ENCODE measurements around the gene ERVV-1. TPM values are rescaled to one million over a fixed set of nuclear protein-coding genes. Genes with fewer than 3 reads are reported as not detected.

The ERVV-1 gene
- total and polyA plus RNA-seq, 8 donors, result not detected

DNA sequence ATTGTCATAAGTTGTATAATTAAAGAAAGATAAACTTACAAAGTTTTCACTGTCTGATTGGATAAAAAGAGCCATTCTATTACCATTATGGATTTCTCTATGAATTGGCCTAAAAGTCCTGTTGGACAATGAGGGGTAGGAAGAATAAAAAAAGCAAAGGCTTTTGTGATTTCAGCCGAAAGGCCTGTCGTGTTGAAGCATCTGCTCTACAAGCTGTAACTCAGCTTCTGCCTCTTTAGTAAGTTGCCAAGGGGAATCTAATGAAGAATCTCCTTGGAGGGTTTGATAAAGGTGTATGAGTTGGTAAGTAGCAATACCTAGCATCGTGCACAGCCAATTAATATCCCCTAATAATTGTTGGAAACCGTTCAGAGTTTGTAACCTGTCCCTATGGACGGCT lies 25.2 kb upstream of the ERVV-1 start:
- WGBS, 2 donors, result 79 to 89% methylated on average over 5 of the region's 5 CpGs
- ATAC-seq, result no peak
- Histone ChIP-seq H3K9me3 (no peaks in the 10 kb centered on the region), H3K4me1 (no peaks in the 10 kb centered on the region), H3K27me3 (no peaks in the 10 kb centered on the region), H3K36me3 (no peaks in the 10 kb centered on the region), H3K27ac (no peak overlapping the region), H3K4me3 (no peak overlapping the region)
- TF ChIP-seq, protein P1, sequence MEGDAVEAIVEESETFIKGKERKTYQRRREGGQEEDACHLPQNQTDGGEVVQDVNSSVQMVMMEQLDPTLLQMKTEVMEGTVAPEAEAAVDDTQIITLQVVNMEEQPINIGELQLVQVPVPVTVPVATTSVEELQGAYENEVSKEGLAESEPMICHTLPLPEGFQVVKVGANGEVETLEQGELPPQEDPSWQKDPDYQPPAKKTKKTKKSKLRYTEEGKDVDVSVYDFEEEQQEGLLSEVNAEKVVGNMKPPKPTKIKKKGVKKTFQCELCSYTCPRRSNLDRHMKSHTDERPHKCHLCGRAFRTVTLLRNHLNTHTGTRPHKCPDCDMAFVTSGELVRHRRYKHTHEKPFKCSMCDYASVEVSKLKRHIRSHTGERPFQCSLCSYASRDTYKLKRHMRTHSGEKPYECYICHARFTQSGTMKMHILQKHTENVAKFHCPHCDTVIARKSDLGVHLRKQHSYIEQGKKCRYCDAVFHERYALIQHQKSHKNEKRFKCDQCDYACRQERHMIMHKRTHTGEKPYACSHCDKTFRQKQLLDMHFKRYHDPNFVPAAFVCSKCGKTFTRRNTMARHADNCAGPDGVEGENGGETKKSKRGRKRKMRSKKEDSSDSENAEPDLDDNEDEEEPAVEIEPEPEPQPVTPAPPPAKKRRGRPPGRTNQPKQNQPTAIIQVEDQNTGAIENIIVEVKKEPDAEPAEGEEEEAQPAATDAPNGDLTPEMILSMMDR (IDR thresholded peaks at IDR 0.05), result no peak
- no peak for DNase-seq
- intact Hi-C loops (cut with DNase I), result no loop called here
- FAIRE-seq, result no peak

DNA sequence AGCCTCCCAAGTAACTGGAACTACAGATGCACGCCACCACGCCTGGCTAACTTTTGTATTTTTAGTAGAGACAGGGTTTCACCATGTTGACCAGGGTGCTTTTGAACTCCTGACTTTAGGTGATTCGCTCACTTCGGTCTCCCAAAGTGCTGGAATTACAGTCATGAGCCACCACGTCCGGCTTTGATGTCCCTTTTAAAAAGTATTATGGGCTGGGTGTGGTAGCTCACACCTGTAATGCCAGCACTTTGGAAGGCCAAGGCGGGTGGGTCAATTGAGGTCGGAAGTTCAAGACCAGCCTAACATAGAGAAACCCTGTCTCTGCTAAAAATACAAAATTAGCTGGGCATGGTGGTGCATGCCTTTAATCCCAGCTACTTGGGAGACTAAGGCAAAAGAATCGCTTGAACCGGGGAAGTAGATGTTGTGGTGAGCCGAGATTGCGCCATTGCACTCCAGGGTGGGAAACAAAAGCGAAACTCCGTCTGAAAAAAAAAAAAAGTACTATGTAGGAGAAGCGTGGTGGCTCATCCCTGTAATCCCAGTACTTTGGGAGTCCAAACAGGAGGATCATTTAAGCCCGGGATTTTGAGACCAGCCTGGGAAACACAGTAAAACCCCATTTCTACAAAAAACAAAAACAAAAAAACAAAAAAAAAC lies 22.8 kb upstream of the ERVV-1 start:
- DNase-seq (no peak), ATAC-seq (no peak), FAIRE-seq (no peak)
- Histone ChIP-seq H3K4me3 (no peak overlapping the region), H3K27ac (no peak overlapping the region), H3K4me1 (no peaks in the 10 kb centered on the region), H3K27me3 (no peaks in the 10 kb centered on the region), H3K36me3 (no peaks in the 10 kb centered on the region), H3K9me3 (no peaks in the 10 kb centered on the region)
- intact Hi-C loops (cut with DNase I), result no loop called here
- WGBS, 2 donors, result 87 to 95% methylated on average over 16 of the region's 16 CpGs
- TF ChIP-seq, protein P1 (IDR thresholded peaks at IDR 0.05), result no peak

DNA sequence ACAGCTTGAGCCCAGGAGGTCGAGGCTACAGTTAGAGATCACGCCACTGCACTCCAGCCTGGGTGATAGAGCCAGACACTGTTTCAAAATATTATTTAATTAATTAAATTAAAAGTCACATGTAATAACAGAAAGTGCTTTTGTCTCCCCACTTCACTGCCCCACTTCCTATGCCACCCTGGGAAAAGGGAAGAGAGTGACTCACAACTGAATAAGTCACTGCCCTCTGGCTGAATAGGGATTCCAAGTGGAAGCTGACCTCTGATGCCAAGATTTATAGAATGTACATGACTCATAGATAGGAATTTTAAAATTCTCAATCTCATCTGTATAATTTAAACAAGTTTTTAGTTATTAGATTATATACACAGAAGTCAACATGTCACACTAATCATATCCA lies 22.2 kb upstream of the ERVV-1 start:
- no peaks in the 10 kb centered on the region for H3K36me3 ChIP-seq
- intact Hi-C loops (cut with DNase I), result no loop called here
- FAIRE-seq (no peak), ATAC-seq (no peak), DNase-seq (no peak)
- H3K9me3 ChIP-seq, result no peaks in the 10 kb centered on the region
- no peak overlapping the region for H3K27ac ChIP-seq
- WGBS, 2 donors, result 88 to 97% methylated on average over 2 of the region's 2 CpGs
- TF ChIP-seq, protein P1 (IDR thresholded peaks at IDR 0.05), result no peak
- no peak overlapping the region for H3K4me3 ChIP-seq
- no peaks in the 10 kb centered on the region for H3K4me1 ChIP-seq
- H3K27me3 ChIP-seq, result no peaks in the 10 kb centered on the region

DNA sequence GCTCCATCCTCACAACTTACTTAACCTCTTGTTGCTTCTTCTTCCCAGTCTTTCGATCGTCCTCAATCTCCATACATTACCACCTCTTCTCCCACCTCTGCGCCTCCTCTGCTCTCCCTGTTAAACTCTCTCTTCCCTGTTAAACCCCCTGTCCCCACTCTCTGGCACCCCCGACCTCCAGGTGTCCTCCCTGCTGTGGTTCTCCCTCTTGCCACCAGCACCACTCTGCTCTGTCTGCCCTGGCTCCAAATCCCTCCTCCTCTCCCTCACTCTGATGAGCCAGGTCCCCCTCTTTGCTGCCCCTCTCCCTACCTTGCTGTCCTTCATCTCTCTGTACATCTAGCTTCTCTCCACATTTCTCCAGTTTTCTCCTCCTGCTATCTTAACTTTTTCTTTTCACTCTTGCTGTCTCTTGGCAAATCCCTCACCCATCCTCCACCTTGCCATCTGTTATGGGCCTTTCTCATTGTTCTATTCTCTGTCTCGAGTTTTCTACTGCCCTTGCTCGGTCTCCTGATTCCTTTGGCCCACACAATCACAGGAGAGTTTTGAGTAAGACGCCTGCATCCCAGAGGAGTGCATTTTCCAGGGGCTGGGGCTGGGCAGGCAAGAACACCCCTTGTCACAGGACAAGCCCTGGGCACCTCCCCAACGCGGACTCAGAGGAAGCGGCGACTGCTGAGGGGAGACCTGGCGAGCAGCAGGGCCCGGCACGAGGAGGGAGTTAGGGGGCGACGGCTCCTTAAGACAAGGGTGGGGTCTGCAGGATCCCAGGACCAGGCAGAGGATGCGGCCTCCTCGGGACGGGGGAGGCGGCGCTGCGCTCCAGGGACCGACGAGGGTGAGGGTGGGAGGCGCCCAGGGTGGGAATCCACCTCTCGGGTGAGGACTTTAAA lies 21.4 kb upstream of the ERVV-1 start:
- DNase-seq (peak; percentile 7 to 70 (median 30)), ATAC-seq (peak; percentile 8 to 26 (median 24)), FAIRE-seq (no peak)
- Histone ChIP-seq H3K27me3 (no peaks in the 10 kb centered on the region), H3K4me3 (peak overlapping the region; percentile 18 to 51 (median 33)), H3K4me1 (no peaks in the 10 kb centered on the region), H3K27ac (peak overlapping the region in 1 of 4 donors; percentile 48), H3K9me3 (no peaks in the 10 kb centered on the region), H3K36me3 (no peaks in the 10 kb centered on the region)
- intact Hi-C loops (cut with DNase I), result no loop called here
- 20 to 22% methylated on average over 26 of the region's 26 CpGs for WGBS, 2 donors
- TF ChIP-seq, protein P1 (IDR thresholded peaks at IDR 0.05), result no peak

All from pancreas (tissue), 10 donors.